B cell (primary cell): ENCODE measurements around the gene DIP2B. TPM values are rescaled to one million over a fixed set of nuclear protein-coding genes. Genes with fewer than 3 reads are reported as not detected.

ENCODE experiments used
- ATAC-seq: fragments of 200-7000 bp; cut with Tn5 transposase; one replicate; pipeline ENCODE4 v1.10.0; 2021; ENCODE audit warnings: low read depth, mild to moderate bottlenecking, moderate number of reproducible peaks, moderate library complexity
- CTCF ChIA-PET: fragments of 350-600 bp; sonication (Branson Sonifier 250); formaldehyde crosslinking; loops from one replicate; lab custom pipeline; 2021; ENCODE audit warnings: antibody characterized with exemption, inconsistent platforms; lab: Charles Lee
- POLR2A ChIA-PET: fragments of 350-600 bp; sonication (Branson Sonifier 250); formaldehyde crosslinking; loops from one replicate; lab custom pipeline; 2021; ENCODE audit warnings: antibody characterized with exemption; lab: Charles Lee
- DNase-seq: peaks from one replicate; pipeline ENCODE4 v3.0.0; 2013
- H2AFZ ChIP-seq: 2 replicates; pipeline ENCODE4 v1.6.1; 2012; ENCODE audit warnings: mild to moderate bottlenecking, low read depth, low read length; ENCODE audit not compliant: insufficient read depth, poor library complexity, severe bottlenecking
- H3K27ac ChIP-seq, 2 donors: 1 replicate in 1 of 2; 2 replicates in 1 of 2; pipeline ENCODE4 v1.5.1; 2012 to 2013; ENCODE audit warnings: low read length in 2 of 2, mild to moderate bottlenecking in 2 of 2, moderate library complexity in 1 of 2
- H3K27me3 ChIP-seq, 4 experiments: fragments of 200-600 bp in 1 of 4; sonication (generic) in 1 of 4; replicated peaks in 1 of 4; 1 replicate in 2 of 4; 2 replicates in 2 of 4; pipeline versions ENCODE4 v1.6.1 to v1.7.0; 2013 to 2016; ENCODE audit warnings: low read length in 3 of 4, mild to moderate bottlenecking in 2 of 4, mixed read lengths in 1 of 4, moderate library complexity in 1 of 4; ENCODE audit not compliant: insufficient read depth in 4 of 4, control insufficient read depth in 3 of 4; ENCODE audit errors: control extremely low read depth in 1 of 4
- H3K36me3 ChIP-seq, 2 experiments: replicated peaks in 1 of 2; 1 replicate in 1 of 2; 2 replicates in 1 of 2; pipeline versions ENCODE4 v1.6.1 to v1.7.1; 2013; ENCODE audit warnings: low read length in 1 of 2; ENCODE audit not compliant: insufficient read depth in 2 of 2, control insufficient read depth in 1 of 2; ENCODE audit errors: control extremely low read depth in 1 of 2, extremely low read depth in 1 of 2
- H3K4me1 ChIP-seq, 2 donors: fragments of 200-600 bp in 1 of 2; sonication (generic) in 1 of 2; 1 replicate in 1 of 2; 2 replicates in 1 of 2; pipeline versions ENCODE4 v1.5.1 to v1.6.1; 2013 to 2017; ENCODE audit warnings: low read length in 2 of 2; ENCODE audit not compliant: control insufficient read depth in 2 of 2, insufficient read depth in 2 of 2
- H3K4me2 ChIP-seq: replicated peaks from 2 replicates; pipeline ENCODE3; 2012; ENCODE audit warnings: mild to moderate bottlenecking, low read depth, low read length; ENCODE audit not compliant: poor library complexity, severe bottlenecking
- H3K4me3 ChIP-seq, 5 experiments: fragments of 200-600 bp in 1 of 5; sonication (generic) in 1 of 5; 1 replicate in 3 of 5; 2 replicates in 2 of 5; pipeline versions ENCODE4 v1.5.1 to v1.7.0; 2011 to 2016; ENCODE audit warnings: low read length in 4 of 5, mild to moderate bottlenecking in 4 of 5, low read depth in 2 of 5, control low read depth in 1 of 5, moderate library complexity in 1 of 5; ENCODE audit not compliant: insufficient read depth in 1 of 5; ENCODE audit errors: control extremely low read depth in 1 of 5, extremely low read depth in 1 of 5
- H3K79me2 ChIP-seq: fragments of 200-600 bp; sonication (generic); one replicate; pipeline ENCODE4 v1.6.0; 2016; ENCODE audit warnings: low read length; ENCODE audit not compliant: control insufficient read depth, insufficient read depth
- H3K9ac ChIP-seq: fragments of 200-600 bp; sonication (generic); 2 replicates; pipeline ENCODE4 v1.6.1; 2017; ENCODE audit warnings: mild to moderate bottlenecking, low read length, moderate library complexity
- H3K9me3 ChIP-seq, 3 donors: one replicate each; pipeline versions ENCODE4 v1.6.1 to v1.7.1; 2013; ENCODE audit warnings: low read length in 2 of 3; ENCODE audit not compliant: control insufficient read depth in 2 of 3, insufficient read depth in 1 of 3; ENCODE audit errors: control extremely low read depth in 1 of 3
- H4K20me1 ChIP-seq: 2 replicates; pipeline ENCODE4 v1.6.0; 2012; ENCODE audit warnings: mild to moderate bottlenecking, low read length; ENCODE audit not compliant: insufficient read depth, control insufficient read depth, poor library complexity, severe bottlenecking
- H3K27ac Mint-ChIP-seq: one replicate; pipeline ENCODE4 v1.8.0; 2021; ENCODE audit warnings: mixed read lengths
- H3K27me3 Mint-ChIP-seq: one replicate; pipeline ENCODE4 v1.8.0; 2021; ENCODE audit warnings: mixed read lengths
- H3K4me1 Mint-ChIP-seq: one replicate; pipeline ENCODE4 v1.8.0; 2021; ENCODE audit warnings: mixed read lengths
- H3K4me3 Mint-ChIP-seq: one replicate; pipeline ENCODE4 v1.8.0; 2021; ENCODE audit warnings: mixed read lengths
- H3K9me3 Mint-ChIP-seq: one replicate; pipeline ENCODE4 v1.8.0; 2022; ENCODE audit warnings: mixed read lengths; ENCODE audit not compliant: insufficient read depth
- EZH2 ChIP-seq: IDR thresholded peaks from 2 replicates; pipeline ENCODE4 v1.6.1; 2012; ENCODE audit warnings: borderline replicate concordance, low read depth, mild to moderate bottlenecking, moderate library complexity, low read length; ENCODE audit not compliant: insufficient read depth, poor library complexity, severe bottlenecking
- WGBS: methylation state at CpG from one replicate; pipeline ENCODE4 v1.1.5; 2013; ENCODE audit warnings: missing lambda C conversion rate; ENCODE audit not compliant: insufficient coverage; 5-methylcytosine and 5-hydroxymethylcytosine counted together
- intact Hi-C: fragments of 100-400 bp; cut with micrococcal nuclease; formaldehyde crosslinking; loops from one replicate; pipeline ENCODE4 v1.10.0; 2022
- polyA plus RNA-seq: library from polyadenylated mRNA; depleted of rRNA; stranded (reverse); fragments of >200 nt; gene quantifications from 2 replicates; pipeline ENCODE4 v1.2.3, GENCODE V29; 2012
- total RNA-seq, 2 donors: library from RNA; stranded (reverse); fragments of 120-200 nt in 1 of 2; gene quantifications; 1 replicate in 1 of 2; 2 replicates in 1 of 2; pipeline versions ENCODE4 v1.2.3 to v1.2.4, GENCODE V29; 2013 to 2022
- TF ChIP-seq, protein P1 (sequence below): fragments of 200-600 bp; IDR thresholded peaks from one replicate; pipeline ENCODE4 v1.8.0; 2022; ENCODE audit warnings: antibody characterized with exemption, mild to moderate bottlenecking

The DIP2B gene
- total and polyA plus RNA-seq, 2 donors (not counting 1 experiment from before 2014, with no cell fraction given) = 16.4 to 38.8 TPM

DNA sequence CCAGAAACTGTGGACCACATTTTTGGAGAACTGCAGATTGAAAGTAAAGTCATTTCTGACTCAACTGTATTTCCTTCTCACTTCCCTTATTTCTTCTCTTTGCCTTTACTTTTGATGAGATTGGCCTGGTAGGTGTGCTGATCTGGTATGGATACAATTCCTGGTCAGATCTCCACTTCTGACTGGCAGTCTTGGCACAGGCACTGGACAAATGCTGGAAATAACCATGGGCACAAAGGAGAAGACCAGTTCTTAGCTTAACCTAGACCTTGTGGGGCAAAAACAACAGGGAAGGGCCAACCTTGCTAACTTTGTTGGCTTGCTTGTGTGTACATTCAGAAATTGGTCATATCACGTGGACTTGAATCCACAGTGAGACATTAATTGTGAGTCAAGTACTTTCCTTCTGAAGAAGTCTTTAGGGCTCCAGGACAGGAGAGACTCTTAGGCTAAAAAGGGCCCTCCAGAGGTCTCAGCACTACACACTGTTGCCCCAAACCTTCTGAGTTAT, 75.0 kb downstream of the DIP2B start:
- Histone ChIP-seq H3K27me3 (no peaks in the 10 kb centered on the region), H3K4me1 (peaks cover 13% of the 10 kb centered on the region in 2 donors), H3K4me3 (no peak overlapping the region), H2AFZ (no peak overlapping the region), H4K20me1 (peaks cover 74% of the 10 kb centered on the region), H3K9ac (no peak overlapping the region), H3K79me2 (peaks cover 92% of the 10 kb centered on the region), H3K9me3 (no peaks in the 10 kb centered on the region), H3K4me2 (peak overlapping the region; percentile 9), H3K27ac (no peak overlapping the region), H3K36me3 (peaks cover 3 to 6% of the 10 kb centered on the region in 2 experiments)
- intact Hi-C loops = loop anchor here (10.0 kb wide), 2 partner anchors 45 to 55 kb away; no protein-coding TSS in a partner anchor
- Mint-ChIP-seq H3K4me1 (peaks cover 32% of the 10 kb centered on the region), H3K27ac (peak overlapping the region; percentile 93), H3K27me3 (no peaks in the 10 kb centered on the region), H3K4me3 (peak overlapping the region; percentile 79), H3K9me3 (no peaks in the 10 kb centered on the region)
- ChIA-PET CTCF (interaction anchor here (0.8 kb wide), 1 partner anchor 19 kb away, joined by 3 read pairs; no protein-coding TSS in a partner anchor), POLR2A (interaction anchor here (0.7 kb wide), 1 partner anchor 56 kb away, joined by 4 read pairs; no protein-coding TSS in a partner anchor)
- no peak for TF ChIP-seq EZH2
- TF ChIP-seq, protein P1, sequence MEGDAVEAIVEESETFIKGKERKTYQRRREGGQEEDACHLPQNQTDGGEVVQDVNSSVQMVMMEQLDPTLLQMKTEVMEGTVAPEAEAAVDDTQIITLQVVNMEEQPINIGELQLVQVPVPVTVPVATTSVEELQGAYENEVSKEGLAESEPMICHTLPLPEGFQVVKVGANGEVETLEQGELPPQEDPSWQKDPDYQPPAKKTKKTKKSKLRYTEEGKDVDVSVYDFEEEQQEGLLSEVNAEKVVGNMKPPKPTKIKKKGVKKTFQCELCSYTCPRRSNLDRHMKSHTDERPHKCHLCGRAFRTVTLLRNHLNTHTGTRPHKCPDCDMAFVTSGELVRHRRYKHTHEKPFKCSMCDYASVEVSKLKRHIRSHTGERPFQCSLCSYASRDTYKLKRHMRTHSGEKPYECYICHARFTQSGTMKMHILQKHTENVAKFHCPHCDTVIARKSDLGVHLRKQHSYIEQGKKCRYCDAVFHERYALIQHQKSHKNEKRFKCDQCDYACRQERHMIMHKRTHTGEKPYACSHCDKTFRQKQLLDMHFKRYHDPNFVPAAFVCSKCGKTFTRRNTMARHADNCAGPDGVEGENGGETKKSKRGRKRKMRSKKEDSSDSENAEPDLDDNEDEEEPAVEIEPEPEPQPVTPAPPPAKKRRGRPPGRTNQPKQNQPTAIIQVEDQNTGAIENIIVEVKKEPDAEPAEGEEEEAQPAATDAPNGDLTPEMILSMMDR = no peak
- peak; percentile 12 for DNase-seq
- no peak for ATAC-seq
- WGBS = 60% methylated on average over 1 of the region's 1 CpG

DNA sequence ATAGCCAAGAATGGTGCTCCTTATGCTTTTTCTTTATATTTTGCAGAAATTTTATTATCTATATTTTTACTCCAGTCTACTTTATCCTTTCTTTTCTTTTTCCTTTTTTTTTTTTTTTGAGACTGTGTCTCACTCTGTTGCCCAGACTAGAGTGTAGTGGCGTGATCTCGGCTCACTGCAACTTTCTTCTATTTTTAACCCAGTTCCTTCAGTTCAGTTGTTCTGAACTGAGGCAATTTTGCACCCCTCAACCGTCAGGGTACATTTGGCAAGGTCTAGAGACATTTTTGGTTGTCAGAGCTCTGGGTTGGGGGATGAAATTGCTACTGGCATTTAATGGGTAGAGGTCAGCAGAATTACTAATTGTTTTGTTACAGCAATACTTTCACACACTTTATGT, 75.7 kb downstream of the DIP2B start:
- Mint-ChIP-seq H3K4me3 (no peak overlapping the region), H3K9me3 (no peaks in the 10 kb centered on the region), H3K27ac (no peak overlapping the region), H3K4me1 (peaks cover 27% of the 10 kb centered on the region), H3K27me3 (no peaks in the 10 kb centered on the region)
- H2AFZ ChIP-seq = no peak overlapping the region
- WGBS = no CpG with 5 or more reads among the region's 3 CpGs
- ATAC-seq (no peak), DNase-seq (no peak)
- no peaks in the 10 kb centered on the region for H3K27me3 ChIP-seq
- peaks cover 92% of the 10 kb centered on the region for H3K79me2 ChIP-seq
- intact Hi-C loops = no loop called here
- TF ChIP-seq EZH2 = no peak
- TF ChIP-seq, protein P1 = no peak
- ChIA-PET POLR2A (interaction anchor here (0.7 kb wide), 1 partner anchor 57 kb away, joined by 4 read pairs; no protein-coding TSS in a partner anchor), CTCF (no interaction called here)
- no peaks in the 10 kb centered on the region for H3K9me3 ChIP-seq
- no peak overlapping the region for H3K4me3 ChIP-seq
- no peak overlapping the region for H3K9ac ChIP-seq
- H3K36me3 ChIP-seq = peaks cover 4 to 9% of the 10 kb centered on the region in 2 experiments
- peaks cover 17 to 18% of the 10 kb centered on the region in 2 donors for H3K4me1 ChIP-seq
- no peak overlapping the region for H3K4me2 ChIP-seq
- no peak overlapping the region for H3K27ac ChIP-seq
- H4K20me1 ChIP-seq = peaks cover 74% of the 10 kb centered on the region
